Stimulated activated CD8-positive, alpha-beta memory T cell treated with anti-CD3 and anti-CD28 coated beads, Interleukin-12 subunit alpha, Interleukin-12 subunit beta, amount 100 ng/mL, for 4 hours (primary cell): ENCODE data around the gene TBC1D2.
"Not testable (repeated sequence)": the region's sequence is repeated elsewhere in the genome, so short reads cannot be mapped to it uniquely, and the experiment has no call there.

ENCODE experiments used
- DNase-seq: peaks from one replicate; pipeline ENCODE4 v3.0.0-alpha.2; 2020; ENCODE audit warnings: low read depth

The TBC1D2 gene

DNA sequence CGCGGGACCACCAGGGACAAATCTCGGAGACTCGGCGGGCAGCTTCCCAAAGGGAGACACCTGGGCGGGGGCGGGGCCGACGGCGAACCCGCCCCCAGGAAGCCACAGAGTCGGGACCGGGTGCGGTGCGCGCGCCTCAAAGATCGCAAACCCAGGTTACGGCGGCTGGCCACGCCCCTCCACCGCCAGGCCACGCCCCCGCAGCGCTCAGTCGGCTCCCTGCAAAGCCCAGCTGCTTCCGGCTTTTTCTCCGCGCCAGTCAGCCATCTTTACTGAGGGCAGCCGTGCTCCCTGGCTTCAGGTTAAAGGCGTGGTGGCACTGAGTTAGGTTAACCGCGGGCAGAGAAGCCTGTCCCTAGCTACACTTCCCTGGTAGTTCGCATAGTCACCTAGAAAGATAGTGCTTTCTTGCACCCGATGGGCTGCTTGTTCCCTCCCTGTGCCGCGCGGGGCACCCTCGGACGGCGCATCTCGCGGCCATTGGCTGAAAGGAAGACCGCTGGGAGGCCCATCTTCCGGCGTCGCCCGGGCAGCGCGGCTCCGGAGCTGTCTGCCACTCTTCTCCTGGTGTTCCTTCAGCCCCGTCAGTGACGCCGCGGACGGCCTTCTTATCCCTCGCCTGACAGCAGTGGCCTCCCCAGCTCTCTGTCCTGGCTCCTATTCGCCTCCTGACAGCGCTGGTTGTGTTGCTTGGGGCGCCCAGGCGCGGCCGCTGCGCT is at the start of gene TBC1D2:
TSS of gene TBC1D2 (minus strand) at position 72 of the 719 bp plus-strand sequence. CDS start 108 bp downstream, outside the sequence.
- peak; percentile 96 for DNase-seq

DNA sequence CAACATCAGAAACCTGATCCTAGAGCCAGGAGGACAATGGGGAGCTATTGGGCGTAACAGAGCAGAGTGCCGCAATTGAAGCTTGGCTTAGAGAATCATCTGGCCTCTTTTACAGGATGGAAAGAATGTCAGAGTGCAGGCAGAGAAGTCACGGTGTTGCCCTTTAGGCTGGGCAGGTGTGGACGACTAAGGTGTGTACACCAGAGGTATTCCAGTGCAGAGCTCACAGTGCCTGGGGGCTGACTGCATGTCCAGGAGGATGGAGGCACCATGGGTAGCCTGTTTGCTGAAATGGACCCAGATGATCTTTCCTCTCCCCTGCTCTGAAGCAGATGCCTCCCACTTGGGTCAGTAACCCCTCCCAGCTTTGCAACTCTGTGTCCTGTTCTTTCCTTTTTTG is 48.9 kb upstream of the TBC1D2 start:
- no peak for DNase-seq

DNA sequence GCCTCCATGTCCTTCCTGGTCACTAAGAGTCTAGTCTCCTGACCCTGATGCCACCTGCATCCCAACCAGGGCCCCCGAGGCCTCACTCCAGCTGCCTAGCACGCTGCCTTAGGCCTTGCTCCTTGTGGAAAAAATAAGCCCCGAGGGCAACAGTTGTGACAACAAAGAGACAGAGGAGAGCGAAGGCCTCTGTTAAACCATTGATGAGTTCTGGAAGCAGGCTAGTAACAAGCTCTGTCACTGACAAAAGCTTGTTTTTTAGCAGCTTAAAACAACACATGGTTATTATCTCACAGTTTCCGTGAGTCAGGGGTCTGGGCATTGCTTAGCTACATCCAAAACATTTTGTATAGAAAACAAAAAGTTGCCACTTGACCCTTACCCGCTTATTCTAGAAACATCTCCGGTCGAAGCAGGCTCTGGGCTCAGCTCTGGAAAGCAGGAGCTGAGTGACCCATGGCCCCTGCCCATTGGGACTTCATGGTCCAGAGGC is 48.2 kb upstream of the TBC1D2 start:
- DNase-seq, result no peak

GRCh38 chr9:98302938-98303632 is 47.6 kb upstream of the TBC1D2 start:
- DNase-seq, result no peak

DNA sequence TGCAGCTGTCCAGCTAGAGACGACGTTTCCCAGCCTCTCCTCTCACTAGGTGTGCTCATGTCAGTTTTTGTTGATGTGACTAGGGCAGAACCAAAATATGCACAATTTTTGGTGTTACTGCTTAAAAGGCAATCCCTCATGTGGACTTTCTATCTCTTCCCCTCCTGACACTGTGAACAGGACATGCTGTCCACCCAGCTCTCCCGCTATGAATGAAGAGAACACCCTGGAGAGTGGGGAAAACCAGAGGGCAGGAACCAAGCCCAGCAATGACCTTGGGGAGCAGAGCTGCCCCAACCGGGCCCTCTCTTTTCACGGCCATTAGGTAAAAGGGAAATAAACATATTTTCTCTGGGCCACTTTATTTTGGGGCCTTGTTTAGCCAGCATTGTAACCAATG is 46.7 kb upstream of the TBC1D2 start:
- DNase-seq, result no peak

DNA sequence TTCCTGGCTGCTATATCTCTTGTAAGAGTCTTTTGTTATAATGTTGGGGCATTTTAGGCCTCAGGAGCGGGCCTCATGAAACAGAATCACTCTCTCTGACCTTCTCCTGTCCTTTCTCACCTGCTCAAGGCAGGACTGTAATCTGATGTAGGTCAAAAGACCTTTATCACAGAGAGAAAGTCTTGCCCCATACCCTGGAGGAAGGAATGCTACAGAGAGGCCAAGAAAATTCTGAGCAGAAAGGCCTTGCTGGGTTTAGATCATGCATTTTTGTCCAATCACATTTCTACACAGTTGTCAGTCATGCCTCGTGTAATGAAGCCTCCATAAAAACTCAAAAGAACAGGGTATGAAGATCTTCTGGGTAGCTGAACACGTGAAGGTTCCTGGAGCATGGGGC is 45.2 kb upstream of the TBC1D2 start:
- no peak for DNase-seq

GRCh38 chr9:98298476-98298875 is 43.0 kb upstream of the TBC1D2 start:
- no peak for DNase-seq

- DNase-seq, result no peak
Measured at GRCh38 chr9:98295824-98296223, 40.4 kb upstream of the TBC1D2 start.

GRCh38 chr9:98291820-98292219 is 36.4 kb upstream of the TBC1D2 start:
- no peak for DNase-seq

DNA sequence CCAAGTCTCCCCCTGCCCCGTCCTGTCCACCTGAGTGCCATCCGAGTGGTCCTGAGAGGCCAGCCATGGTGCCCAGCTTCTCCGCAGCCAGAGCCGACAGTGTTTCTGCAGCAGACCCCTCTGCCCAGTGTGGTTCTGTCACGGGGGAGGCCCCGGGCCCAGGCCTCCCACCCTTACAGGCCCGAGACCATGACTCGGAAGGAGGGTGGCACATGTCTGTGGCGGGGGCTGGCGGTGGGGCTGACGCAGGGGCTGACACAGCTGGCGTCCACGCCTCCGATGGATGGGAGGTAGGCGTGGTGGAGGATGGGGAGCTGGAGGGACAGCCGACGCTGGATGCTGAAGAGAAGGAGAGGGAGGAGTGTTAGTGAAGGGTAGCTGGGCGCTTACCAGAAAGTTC is 35.0 kb upstream of the TBC1D2 start:
- no peak for DNase-seq

- no peak for DNase-seq
Measured at GRCh38 chr9:98289614-98290201, 34.3 kb upstream of the TBC1D2 start.

DNA sequence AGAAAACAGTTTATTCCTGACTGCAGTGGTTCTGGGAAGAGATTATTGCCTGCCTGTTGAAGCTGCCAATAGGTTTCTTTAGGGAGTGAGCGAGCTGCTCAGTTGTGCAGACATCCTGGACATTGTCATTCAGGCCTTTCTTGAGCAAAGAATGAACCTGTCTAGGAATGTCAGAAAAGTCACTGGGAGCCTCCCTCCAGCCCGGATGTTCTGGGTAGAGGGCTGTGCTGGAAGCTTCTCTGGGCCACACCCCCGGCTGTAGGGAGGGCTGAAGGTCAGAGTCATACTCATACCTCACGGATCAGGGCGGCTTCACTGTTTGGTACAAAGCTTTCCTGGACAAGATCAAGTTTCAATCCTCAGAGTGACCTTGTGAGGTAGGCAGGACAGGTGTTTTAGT is 33.4 kb upstream of the TBC1D2 start:
- no peak for DNase-seq

GRCh38 chr9:98287384-98287783 is 31.9 kb upstream of the TBC1D2 start:
- DNase-seq, result no peak

DNA sequence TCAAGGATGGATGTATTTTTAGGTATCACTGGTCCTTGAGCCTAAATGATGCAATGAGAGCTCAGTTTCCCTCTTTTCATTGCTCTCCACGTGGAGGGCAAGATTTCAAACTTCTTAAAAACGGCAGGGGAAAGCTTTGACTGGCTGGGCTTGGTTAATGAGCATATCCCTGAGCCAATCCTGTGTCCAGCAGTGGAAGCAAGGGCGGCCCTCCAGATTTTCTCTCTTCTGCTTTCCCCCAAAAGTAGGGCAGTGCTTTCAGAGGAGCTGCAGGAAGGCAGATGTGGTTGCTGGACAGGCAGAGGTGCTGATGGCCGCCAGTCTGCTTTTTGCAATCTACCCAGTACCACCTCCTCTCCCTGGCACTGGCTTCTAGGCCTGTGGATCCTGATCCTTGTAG is 30.0 kb upstream of the TBC1D2 start:
- DNase-seq, result no peak

GRCh38 chr9:98284754-98285153 is 29.3 kb upstream of the TBC1D2 start:
- no peak for DNase-seq

DNA sequence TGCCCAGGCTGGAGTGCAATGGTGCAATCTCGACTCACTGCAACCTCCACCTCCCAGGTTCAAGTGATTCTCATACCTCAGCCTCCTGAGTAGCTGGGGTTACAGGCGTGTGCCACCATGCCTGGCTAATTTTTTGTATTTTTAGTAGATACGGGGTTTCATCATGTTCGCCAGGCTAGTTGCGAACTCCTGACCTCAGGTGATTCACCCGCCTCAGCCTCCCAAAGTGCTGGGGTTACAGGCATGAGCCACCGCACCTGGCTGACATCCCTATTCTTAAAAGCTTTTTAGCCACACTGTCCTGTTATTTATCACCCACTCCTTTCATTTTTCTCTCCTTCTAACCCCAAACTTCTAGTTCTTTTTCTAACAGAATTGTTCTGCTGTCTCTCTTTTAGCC is 27.7 kb upstream of the TBC1D2 start:
- DNase-seq, result not testable (repeated sequence)

DNA sequence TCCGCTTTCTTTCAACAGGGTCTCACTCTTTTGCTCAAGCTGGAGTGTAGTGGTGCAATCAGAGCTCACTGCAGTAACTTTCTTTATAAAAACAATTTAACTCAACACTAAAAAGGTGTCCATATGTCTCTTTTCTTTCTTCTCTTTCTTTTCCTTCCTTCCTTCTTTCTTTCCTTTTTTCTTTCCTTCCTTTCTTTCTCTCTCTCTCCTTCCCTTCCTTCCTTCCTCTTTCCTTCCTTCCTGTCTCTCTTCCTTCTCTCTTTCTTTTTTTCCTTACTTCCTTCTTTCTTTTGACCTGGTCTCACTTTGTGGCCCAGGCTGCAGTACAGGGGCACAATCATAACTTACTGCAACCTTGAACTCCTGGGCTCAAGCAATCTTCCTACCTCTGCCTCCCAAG is 25.8 kb upstream of the TBC1D2 start:
- no peak for DNase-seq

GRCh38 chr9:98280574-98280973 is 25.1 kb upstream of the TBC1D2 start:
- DNase-seq, result no peak

DNA sequence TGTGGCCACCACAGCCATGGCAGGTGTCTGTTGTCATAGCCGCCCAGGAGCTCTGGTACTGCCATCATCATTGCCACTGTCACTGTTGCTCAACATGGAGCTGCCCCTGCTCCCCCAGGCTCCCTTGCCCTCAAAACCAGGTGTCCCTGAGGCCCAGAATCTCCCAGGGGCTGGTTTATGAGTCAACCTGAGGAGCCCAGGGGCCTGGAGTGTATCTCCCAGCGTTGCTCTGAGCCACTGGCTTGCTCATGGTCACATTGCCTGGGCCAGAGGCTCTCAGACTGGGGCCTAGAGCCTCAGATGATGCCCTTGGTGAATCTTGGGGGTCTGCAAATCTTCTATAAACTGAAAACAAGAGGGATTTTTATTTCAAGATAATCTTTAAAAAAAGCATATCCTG is 24.7 kb upstream of the TBC1D2 start:
- DNase-seq, result no peak

DNA sequence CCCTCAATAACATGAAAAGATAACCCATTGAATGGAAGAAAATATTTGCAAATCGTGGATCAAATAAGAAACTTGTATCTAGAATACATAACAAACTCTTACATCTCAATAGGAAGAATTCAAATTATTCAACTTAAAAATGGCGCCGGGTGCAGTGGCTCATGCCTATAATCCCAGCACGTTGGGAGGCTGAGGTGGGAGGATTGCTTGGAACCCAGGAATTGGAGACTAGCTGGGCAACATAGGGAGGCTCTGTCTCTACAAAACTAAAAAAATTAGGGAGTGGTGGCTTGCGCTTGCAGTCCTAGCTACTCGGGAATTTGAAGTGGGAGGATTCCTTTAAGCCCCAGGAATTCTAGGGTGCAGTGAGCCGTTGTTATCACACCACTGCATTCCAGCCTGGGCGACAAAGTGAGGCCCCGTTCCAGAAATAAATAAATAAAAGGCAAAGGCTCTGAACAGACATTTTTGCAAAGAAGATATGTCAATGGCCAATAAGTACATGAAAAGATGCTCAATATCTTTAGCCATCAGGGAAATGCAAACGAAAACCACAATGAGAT is 21.5 kb upstream of the TBC1D2 start:
- DNase-seq, result no peak

- DNase-seq, result no peak
Measured at GRCh38 chr9:98275159-98275558, 19.7 kb upstream of the TBC1D2 start.

DNA sequence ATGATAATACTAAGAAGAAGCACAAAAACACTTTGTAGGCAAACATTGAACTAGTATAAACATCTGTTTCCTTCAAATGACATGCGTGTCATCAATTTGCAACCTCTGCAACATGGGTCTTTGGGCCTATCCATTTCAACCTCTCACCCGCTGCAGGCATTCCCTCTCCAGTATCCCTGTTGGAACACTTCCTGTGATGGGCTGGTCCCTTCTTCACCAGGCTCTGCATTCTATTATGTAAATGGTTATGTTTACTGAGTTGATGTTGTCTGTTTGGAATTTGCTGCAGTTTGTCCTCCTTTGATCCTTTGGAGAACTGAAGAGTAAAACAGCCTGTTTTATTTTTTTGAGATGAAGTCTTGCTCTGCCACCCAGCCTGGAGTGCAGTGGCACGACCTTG is 16.6 kb upstream of the TBC1D2 start:
- DNase-seq, result no peak

GRCh38 chr9:98271479-98271878 is 16.0 kb upstream of the TBC1D2 start:
- no peak for DNase-seq
